Measurements from ENCODE around the gene LRP1.

The LRP1 gene

GRCh38 chr12:57185403-57185802, 57.1 kb downstream of the LRP1 start:
- no peak overlapping the region for H3K27ac ChIP-seq
- DNase-seq (ENCODE audit: low read depth, low spot score) = no peak

GRCh38 chr12:57185906-57186508, 57.7 kb downstream of the LRP1 start:
- H3K27ac ChIP-seq = no peak overlapping the region
- DNase-seq (ENCODE audit: low read depth, low spot score) = no peak

GRCh38 chr12:57187222-57188089, 59.2 kb downstream of the LRP1 start:
- no peak overlapping the region for H3K27ac ChIP-seq

GRCh38 chr12:57188090-57188425, 59.8 kb downstream of the LRP1 start:
- DNase-seq (ENCODE audit: low read depth, low spot score) = no peak
- no peak overlapping the region for H3K27ac ChIP-seq

More at GRCh38 chr12:57187222-57188089, 59.2 kb downstream of the LRP1 start:
- no peak for DNase-seq (ENCODE audit: low read depth, low spot score)

GRCh38 chr12:57190037-57190436, 61.8 kb downstream of the LRP1 start:
- no peak for DNase-seq (ENCODE audit: low read depth, low spot score)
- no peak overlapping the region for H3K27ac ChIP-seq

- no peak overlapping the region for H3K27ac ChIP-seq
- no peak for DNase-seq (ENCODE audit: low read depth, low spot score)
Measured at GRCh38 chr12:57190821-57191220, 62.5 kb downstream of the LRP1 start.

- H3K27ac ChIP-seq = no peak overlapping the region
- no peak for DNase-seq (ENCODE audit: low read depth, low spot score)
Measured at GRCh38 chr12:57191410-57191809, 63.1 kb downstream of the LRP1 start.

GRCh38 chr12:57192920-57193319, 64.6 kb downstream of the LRP1 start:
- no peak for DNase-seq (ENCODE audit: low read depth, low spot score)
- H3K27ac ChIP-seq = no peak overlapping the region

- H3K27ac ChIP-seq = no peak overlapping the region
- no peak for DNase-seq (ENCODE audit: low read depth, low spot score)
Measured at GRCh38 chr12:57193706-57194245, 65.5 kb downstream of the LRP1 start.

GRCh38 chr12:57194253-57194652, 66.0 kb downstream of the LRP1 start:
- DNase-seq (ENCODE audit: low read depth, low spot score) = no peak
- no peak overlapping the region for H3K27ac ChIP-seq

- no peak for DNase-seq (ENCODE audit: low read depth, low spot score)
- H3K27ac ChIP-seq = no peak overlapping the region
Measured at GRCh38 chr12:57195186-57195585, 66.9 kb downstream of the LRP1 start.

GRCh38 chr12:57195611-57196371, 67.5 kb downstream of the LRP1 start:
- H3K27ac ChIP-seq = no peak overlapping the region
- DNase-seq (ENCODE audit: low read depth, low spot score) = no peak

- H3K27ac ChIP-seq = no peak overlapping the region
- no peak for DNase-seq (ENCODE audit: low read depth, low spot score)
Measured at GRCh38 chr12:57196439-57196838, 68.2 kb downstream of the LRP1 start.

GRCh38 chr12:57196956-57197355, 68.7 kb downstream of the LRP1 start:
- DNase-seq (ENCODE audit: low read depth, low spot score) = no peak
- no peak overlapping the region for H3K27ac ChIP-seq

GRCh38 chr12:57198329-57198728, 70.0 kb downstream of the LRP1 start:
- no peak overlapping the region for H3K27ac ChIP-seq
- DNase-seq (ENCODE audit: low read depth, low spot score) = no peak

GRCh38 chr12:57199191-57199590, 70.9 kb downstream of the LRP1 start:
- H3K27ac ChIP-seq = no peak overlapping the region
- no peak for DNase-seq (ENCODE audit: low read depth, low spot score)

GRCh38 chr12:57200497-57200896, 72.2 kb downstream of the LRP1 start:
- H3K27ac ChIP-seq = no peak overlapping the region
- DNase-seq (ENCODE audit: low read depth, low spot score) = no peak

GRCh38 chr12:57201219-57201618, 72.9 kb downstream of the LRP1 start:
- no peak for DNase-seq (ENCODE audit: low read depth, low spot score)

GRCh38 chr12:57201631-57202030, 73.3 kb downstream of the LRP1 start:
- no peak for DNase-seq (ENCODE audit: low read depth, low spot score)
- H3K27ac ChIP-seq = no peak overlapping the region

More at GRCh38 chr12:57201219-57201618, 72.9 kb downstream of the LRP1 start:
- no peak overlapping the region for H3K27ac ChIP-seq

GRCh38 chr12:57202321-57202720, 74.0 kb downstream of the LRP1 start:
- DNase-seq (ENCODE audit: low read depth, low spot score) = no peak

GRCh38 chr12:57203201-57203600, 74.9 kb downstream of the LRP1 start:
- DNase-seq (ENCODE audit: low read depth, low spot score) = no peak
- no peak overlapping the region for H3K27ac ChIP-seq

More at GRCh38 chr12:57202321-57202720, 74.0 kb downstream of the LRP1 start:
- H3K27ac ChIP-seq = no peak overlapping the region
